NCI-H146 (cell line): ENCODE data around the gene COL18A1.

Source experiments
- DNase-seq: peaks from one replicate; lab custom pipeline; 2025; lab: John Stamatoyannopoulos, UW

The COL18A1 gene

GRCh38 chr21:45455674-45456583 is 51.0 kb downstream of the COL18A1 start:
- DNase-seq: no peak

DNA sequence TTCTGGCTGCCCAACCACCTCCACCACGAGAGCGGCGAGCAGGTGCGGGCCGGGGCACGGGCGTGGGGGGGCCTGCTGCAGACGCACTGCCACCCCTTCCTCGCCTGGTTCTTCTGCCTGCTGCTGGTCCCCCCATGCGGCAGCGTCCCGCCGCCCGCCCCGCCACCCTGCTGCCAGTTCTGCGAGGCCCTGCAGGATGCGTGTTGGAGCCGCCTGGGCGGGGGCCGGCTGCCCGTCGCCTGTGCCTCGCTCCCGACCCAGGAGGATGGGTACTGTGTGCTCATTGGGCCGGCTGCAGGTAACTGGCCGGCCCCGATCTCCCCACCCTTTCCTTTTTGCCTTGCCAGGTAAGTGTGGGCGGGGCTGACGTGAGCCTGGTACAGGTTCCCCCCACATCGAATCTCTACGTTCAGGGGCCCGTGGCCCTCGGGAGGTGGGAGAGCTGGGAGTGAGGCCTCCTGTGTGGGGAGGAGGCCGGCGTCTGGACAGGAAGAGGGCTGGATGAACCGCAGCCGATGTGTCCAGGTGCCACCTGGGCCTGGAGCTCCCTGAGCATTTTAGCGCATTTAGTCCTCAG is 51.7 kb downstream of the COL18A1 start:
- no peak for DNase-seq

DNA sequence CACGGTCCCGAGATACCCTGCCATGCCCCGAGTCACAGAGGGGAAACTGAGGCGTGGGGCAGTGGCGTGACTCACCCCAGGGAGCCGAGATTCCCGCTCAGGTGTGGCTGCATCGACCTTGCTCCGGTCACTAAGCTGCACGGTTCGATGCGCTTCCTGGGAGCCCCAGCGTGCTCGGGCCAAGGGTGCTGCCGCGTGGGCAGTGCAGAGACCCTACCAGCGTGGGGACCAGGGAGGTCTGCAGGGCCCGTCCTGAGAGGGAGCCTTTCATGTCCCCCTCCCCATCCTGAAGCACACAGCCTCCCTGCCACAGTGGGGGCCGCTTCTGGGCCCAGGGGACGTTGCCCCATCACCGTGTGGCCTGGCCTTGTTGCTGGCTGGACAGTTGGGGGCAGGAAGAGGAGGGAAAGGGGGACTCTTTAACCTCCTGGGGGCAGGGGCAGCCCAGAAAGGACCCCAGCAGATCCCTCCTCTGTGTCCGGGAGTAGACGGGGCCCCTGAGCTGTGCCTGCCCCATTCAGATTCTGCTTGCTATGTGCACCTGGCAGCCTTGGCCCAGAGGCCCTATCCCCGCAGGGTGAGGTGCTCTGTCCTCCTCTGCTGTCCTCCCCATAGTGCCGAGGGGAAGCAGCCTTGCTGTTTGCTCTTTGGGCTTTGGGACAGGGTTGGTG is 52.3 kb downstream of the COL18A1 start:
- no peak for DNase-seq

- DNase-seq: no peak
Observed at GRCh38 chr21:45457832-45458172, 52.8 kb downstream of the COL18A1 start.

GRCh38 chr21:45458281-45459170 is 53.6 kb downstream of the COL18A1 start:
- no peak for DNase-seq

DNA sequence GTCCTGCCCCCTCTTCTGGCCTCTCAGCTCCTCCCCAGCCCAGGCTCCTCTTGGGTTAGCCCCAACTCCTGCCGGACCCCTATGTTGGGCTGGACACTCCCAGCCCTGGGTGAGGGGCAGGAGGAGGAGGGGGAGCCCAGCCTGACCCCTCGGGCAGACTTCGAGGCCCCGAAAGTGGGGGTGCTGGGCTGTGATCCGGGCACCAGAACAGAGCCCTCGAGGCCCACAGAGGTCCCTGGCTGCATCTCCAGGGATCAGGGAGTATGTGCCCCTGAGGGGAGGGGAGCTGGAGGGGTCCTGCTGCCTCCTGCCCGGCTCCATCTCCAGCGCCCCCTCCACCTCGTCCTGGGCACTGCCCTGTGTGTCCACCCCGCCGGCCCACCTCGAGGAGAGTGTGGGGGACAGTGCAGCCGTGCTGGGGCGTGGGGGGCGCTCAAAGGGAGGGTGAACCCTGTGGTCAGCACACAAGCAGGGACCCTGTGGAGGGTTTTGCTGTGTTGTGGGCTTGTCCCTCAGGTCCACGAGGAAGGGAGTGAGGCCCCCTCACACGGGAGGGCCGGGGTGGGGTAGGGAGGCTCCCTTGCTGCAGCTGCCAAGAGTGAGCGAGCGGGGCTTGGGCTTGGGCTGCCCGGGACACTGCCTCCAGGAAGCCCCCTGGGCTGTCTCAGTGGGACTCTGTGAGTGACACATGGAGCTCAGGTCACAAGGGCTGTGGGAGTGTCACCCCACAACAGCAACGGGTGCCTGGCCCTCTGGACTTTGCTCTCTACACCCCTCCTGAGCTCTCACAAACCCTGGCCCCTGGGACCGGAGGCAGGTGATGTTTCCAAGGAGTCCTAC is 54.4 kb downstream of the COL18A1 start:
- DNase-seq: no peak

DNA sequence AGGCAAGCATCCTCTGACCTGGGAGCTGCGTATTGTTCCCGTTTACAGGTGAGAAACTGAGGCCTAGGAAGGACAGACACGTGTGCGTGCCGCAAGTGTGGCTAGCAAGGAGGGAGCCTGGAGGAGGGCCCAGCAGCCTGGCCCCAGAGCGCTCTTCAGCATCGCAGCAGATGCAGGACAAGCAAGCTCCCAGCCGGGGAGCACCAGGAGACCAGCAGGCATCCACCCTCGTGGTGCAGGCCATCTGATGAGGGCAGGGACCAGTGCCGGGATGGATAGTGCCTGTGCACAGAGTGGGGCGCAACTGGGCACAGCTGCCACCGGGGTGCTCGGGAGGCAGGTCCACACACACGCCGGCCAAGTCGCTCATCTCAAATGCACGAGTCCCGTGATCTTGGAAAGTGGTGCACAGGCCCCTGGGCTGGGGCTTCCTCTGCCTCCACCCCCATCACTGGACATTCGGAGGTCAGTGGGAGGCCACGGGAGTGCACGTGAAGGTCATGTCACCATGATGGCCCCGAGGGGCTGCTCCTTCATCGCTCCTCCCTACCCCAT is 55.1 kb downstream of the COL18A1 start:
- no peak for DNase-seq

- no peak for DNase-seq
Observed at GRCh38 chr21:45460611-45461368, 55.8 kb downstream of the COL18A1 start.

GRCh38 chr21:45461369-45461750 is 56.4 kb downstream of the COL18A1 start:
- no peak for DNase-seq

DNA sequence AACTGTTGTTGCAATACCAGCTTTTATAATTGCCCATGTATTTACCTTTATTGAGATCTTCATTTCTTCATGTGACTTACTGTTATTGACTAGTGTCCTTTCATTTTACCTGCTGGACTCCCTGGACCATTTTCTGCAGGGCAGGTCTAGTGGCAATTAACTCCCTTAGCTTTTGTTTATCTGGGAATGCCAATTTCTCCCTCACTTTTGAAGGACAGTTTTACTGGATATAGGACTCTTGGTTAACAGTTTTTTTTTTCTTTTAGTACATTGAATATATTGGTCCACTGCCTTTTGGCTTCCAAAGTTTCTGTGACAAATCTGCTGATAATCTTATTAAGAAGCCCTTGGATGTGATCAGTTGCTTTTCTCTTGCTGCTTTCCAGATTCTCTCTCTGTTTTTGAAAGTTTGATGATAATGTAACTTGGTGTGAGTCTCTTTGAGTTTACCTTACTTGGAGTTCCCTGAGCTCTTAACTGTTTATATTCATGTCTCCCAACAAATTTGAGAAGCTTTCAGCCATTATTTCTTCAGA is 56.9 kb downstream of the COL18A1 start:
- DNase-seq: no peak

- no peak for DNase-seq
Observed at GRCh38 chr21:45463871-45464270, 58.9 kb downstream of the COL18A1 start.

- DNase-seq: no peak
Observed at GRCh38 chr21:45464309-45464708, 59.3 kb downstream of the COL18A1 start.

- DNase-seq: no peak
Observed at GRCh38 chr21:45465105-45465504, 60.1 kb downstream of the COL18A1 start.

GRCh38 chr21:45465611-45466329 is 60.8 kb downstream of the COL18A1 start:
- DNase-seq: no peak

- no peak for DNase-seq
Observed at GRCh38 chr21:45466330-45467220, 61.6 kb downstream of the COL18A1 start.

DNA sequence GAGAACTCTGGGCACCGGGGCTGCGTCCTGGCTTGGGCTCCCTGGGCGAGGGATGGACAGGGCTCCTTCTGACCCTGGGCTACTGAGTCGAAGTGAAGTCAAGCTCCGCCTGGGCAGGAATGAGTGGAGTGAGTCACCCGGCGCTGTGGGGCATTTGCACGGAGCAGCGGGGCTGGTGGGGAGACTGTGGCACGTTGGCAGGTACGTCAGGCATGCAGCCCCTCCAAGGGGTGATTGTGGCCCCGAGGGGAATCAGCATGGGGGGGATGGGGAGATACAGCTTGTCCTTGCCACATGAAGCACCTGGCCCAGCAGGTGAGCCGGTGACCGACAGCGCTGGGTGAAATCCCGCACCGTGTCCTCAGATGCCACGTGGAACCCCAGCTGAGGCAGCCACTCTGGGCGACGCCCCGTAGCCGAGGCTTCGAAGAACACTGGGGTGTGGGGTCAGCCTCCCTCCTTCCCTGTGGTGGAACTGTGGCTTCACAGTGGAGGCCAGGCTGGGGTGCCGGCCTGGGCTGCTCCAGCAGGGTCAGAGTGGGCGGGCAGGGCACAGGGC is 62.3 kb downstream of the COL18A1 start:
- no peak for DNase-seq

DNA sequence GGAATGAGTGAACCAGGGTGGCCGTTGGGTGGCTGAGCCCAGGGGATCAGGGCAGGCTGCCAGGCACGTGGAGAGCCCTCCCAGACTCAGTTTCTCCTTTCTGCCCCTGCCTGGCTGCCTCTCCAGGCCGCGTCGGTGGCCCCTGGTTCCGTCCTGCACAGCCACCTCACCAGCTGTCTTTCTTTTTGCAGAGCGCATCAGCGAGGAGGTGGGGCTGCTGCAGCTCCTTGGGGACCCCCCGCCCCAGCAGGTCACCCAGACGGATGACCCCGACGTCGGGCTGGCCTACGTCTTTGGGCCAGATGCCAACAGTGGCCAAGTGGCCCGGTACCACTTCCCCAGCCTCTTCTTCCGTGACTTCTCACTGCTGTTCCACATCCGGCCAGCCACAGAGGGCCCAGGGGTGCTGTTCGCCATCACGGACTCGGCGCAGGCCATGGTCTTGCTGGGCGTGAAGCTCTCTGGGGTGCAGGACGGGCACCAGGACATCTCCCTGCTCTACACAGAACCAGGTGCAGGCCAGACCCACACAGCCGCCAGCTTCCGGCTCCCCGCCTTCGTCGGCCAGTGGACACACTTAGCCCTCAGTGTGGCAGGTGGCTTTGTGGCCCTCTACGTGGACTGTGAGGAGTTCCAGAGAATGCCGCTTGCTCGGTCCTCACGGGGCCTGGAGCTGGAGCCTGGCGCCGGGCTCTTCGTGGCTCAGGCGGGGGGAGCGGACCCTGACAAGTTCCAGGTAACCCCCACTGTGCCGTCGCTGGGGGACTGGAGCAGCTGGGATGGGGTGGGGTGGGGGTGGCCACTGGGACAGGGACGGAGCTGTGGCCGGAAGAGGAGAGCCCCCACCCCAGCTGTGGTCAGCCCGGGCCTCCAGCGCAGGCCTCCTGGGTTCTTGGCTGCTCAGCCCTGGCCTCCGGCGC is 63.3 kb downstream of the COL18A1 start:
- DNase-seq: no peak
